Measurements from ENCODE around the gene SOX9. TPM values are rescaled to one million over a fixed set of nuclear protein-coding genes. Genes with fewer than 3 reads are reported as not detected.
A peak's percentile ranks its signal among the peaks of the same experiment; 100 is the strongest.

SOX9 gene
- 10 to 100 TPM; 15.5 to 32.6 (median 23.3) TPM for total RNA-seq

DNA sequence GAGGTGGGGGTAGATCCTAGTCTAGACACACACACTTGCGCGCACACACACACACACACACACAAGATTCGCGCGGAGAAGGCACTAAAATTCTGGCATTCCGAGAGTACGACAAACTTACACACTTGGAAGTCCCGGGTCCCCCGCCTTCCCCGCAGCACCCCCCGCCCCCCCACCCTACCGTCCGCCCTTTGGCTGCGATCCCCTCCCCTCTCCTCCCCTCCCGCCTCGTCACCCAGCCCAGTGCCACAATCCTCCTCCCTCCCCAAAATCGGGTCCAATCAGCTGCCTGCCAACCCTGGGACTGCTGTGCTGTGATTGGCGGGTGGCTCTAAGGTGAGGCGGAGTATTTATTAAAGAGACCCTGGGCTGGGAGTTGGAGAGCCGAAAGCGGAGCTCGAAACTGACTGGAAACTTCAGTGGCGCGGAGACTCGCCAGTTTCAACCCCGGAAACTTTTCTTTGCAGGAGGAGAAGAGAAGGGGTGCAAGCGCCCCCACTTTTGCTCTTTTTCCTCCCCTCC, at the start of gene SOX9:
TSS of gene SOX9 (plus strand) at position 379 of the 522 bp plus-strand sequence. CDS start 372 bp downstream, outside the sequence.
- peaks cover 25 to 35% of the 10 kb centered on the region in 2 donors for H3K4me1 ChIP-seq
- peak within 1 kb of the TSS; percentile 91 to 97 (median 95) for H3K27ac ChIP-seq
- no peaks in the 10 kb centered on the region for H3K27me3 ChIP-seq
- peak; percentile 96 for DNase-seq
- WGBS, 2 donors: 0% methylated on average over 22 of the region's 27 CpGs
- H3K36me3 ChIP-seq: peaks cover 0 to 8% of the 10 kb centered on the region in 2 donors
- peak within 1 kb of the TSS; percentile 81 to 83 (median 83) for H3K4me3 ChIP-seq (replicated peaks in 1 of 3)
- TF ChIP-seq, protein P1, sequence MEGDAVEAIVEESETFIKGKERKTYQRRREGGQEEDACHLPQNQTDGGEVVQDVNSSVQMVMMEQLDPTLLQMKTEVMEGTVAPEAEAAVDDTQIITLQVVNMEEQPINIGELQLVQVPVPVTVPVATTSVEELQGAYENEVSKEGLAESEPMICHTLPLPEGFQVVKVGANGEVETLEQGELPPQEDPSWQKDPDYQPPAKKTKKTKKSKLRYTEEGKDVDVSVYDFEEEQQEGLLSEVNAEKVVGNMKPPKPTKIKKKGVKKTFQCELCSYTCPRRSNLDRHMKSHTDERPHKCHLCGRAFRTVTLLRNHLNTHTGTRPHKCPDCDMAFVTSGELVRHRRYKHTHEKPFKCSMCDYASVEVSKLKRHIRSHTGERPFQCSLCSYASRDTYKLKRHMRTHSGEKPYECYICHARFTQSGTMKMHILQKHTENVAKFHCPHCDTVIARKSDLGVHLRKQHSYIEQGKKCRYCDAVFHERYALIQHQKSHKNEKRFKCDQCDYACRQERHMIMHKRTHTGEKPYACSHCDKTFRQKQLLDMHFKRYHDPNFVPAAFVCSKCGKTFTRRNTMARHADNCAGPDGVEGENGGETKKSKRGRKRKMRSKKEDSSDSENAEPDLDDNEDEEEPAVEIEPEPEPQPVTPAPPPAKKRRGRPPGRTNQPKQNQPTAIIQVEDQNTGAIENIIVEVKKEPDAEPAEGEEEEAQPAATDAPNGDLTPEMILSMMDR (IDR thresholded peaks at IDR 0.05): no peak
- TF ChIP-seq POLR2A (IDR thresholded peaks at IDR 0.05): peak; percentile 84 to 99
- intact Hi-C loops (cut with DNase I): loop anchor here (10.0 kb wide), 1 partner anchor 424 kb away; no protein-coding TSS in a partner anchor
- H3K9me3 ChIP-seq: no peaks in the 10 kb centered on the region

DNA sequence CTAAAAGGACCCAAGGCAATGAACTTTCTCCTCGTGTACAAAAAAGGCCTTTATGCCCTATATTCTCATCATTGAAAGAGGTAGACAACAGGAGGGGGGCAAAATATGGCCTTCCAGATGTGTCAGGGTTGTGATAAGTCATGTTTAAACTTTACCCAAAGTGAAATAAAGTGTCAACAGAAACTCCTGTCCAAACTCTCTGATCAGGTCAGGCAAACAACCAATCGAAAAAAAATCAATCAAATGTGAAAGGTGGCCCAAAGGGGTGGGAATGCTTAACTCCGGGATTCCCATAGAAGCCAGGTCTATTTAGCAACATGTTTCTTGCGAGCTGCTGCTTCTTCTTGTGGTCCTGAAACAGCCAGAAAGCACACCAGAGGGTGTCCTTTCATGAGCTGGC, 49.5 kb upstream of the SOX9 start:
- no peak overlapping the region for H3K4me3 ChIP-seq (replicated peaks in 1 of 3)
- no peaks in the 10 kb centered on the region for H3K36me3 ChIP-seq
- no peak for DNase-seq
- WGBS, 2 donors: 74 to 83% methylated on average over 4 of the region's 4 CpGs
- no peaks in the 10 kb centered on the region for H3K27me3 ChIP-seq
- intact Hi-C loops (cut with DNase I): no loop called here
- no peaks in the 10 kb centered on the region for H3K9me3 ChIP-seq
- H3K4me1 ChIP-seq: no peaks in the 10 kb centered on the region
- TF ChIP-seq, protein P1 (IDR thresholded peaks at IDR 0.05): no peak
- TF ChIP-seq POLR2A (IDR thresholded peaks at IDR 0.05): no peak
- no peak overlapping the region for H3K27ac ChIP-seq

DNA sequence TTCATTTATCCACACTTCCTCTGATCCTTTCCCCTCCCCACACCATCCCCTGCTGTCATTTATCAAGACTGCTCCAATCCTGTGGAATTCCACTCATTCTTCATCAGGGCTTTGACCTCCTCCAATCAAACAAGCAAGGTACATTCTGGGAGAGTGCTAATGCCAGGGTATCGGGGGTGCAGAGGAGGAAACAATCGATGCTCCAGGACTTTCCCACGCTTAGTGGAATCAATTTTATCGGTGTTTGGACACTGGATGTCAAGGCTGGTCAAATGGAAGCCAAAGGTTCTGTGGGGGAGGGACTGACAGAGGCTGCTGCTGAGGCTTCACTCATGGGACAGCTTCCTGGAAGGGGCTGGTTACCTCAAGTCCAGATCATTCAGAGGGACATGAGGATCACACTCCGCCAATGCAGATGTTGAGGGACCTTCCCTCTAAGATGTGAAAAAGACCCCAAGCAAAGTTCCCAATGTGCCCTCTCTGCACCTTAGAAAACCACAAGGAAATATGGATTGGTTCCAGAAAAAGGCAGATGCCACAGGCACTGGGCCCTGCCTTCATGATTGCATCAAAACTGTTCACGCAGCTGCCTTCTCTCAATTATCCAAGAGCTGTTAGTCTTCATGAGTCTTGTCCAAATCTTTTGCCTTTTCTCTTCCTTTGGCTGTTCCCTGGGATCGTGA, 44.7 kb upstream of the SOX9 start:
- H3K4me3 ChIP-seq (replicated peaks in 1 of 3): no peak overlapping the region
- WGBS, 2 donors: 62 to 73% methylated on average over 7 of the region's 7 CpGs
- H3K9me3 ChIP-seq: no peaks in the 10 kb centered on the region
- no peaks in the 10 kb centered on the region for H3K27me3 ChIP-seq
- intact Hi-C loops (cut with DNase I): no loop called here
- no peaks in the 10 kb centered on the region for H3K36me3 ChIP-seq
- TF ChIP-seq, protein P1 (IDR thresholded peaks at IDR 0.05): no peak
- no peak for TF ChIP-seq POLR2A (IDR thresholded peaks at IDR 0.05)
- no peak for DNase-seq
- H3K4me1 ChIP-seq: no peaks in the 10 kb centered on the region
- no peak overlapping the region for H3K27ac ChIP-seq

DNA sequence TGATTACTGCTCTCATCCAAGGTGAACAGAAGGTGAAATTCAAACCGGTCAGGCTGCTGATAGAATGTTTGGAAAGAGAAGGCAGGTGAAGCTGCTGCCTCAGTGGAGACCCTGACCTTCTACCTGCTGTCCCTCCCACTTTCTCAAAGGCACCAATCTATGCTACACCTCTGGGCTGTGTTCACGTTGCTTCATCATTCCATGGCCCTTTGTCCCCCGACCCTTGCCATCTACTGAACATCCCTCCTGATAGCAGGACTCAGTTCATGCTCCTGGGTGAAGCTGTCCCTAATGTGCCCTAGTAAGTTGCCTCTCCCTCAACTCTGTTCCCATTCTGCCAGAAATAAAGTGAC, 44.2 kb upstream of the SOX9 start:
- WGBS, 2 donors: 82 to 88% methylated on average over 3 of the region's 3 CpGs
- H3K4me3 ChIP-seq (replicated peaks in 1 of 3): no peak overlapping the region
- TF ChIP-seq POLR2A (IDR thresholded peaks at IDR 0.05): no peak
- TF ChIP-seq, protein P1 (IDR thresholded peaks at IDR 0.05): no peak
- no peaks in the 10 kb centered on the region for H3K4me1 ChIP-seq
- no peaks in the 10 kb centered on the region for H3K27me3 ChIP-seq
- no peak overlapping the region for H3K27ac ChIP-seq
- H3K9me3 ChIP-seq: no peaks in the 10 kb centered on the region
- H3K36me3 ChIP-seq: no peaks in the 10 kb centered on the region
- no peak for DNase-seq
- intact Hi-C loops (cut with DNase I): no loop called here

DNA sequence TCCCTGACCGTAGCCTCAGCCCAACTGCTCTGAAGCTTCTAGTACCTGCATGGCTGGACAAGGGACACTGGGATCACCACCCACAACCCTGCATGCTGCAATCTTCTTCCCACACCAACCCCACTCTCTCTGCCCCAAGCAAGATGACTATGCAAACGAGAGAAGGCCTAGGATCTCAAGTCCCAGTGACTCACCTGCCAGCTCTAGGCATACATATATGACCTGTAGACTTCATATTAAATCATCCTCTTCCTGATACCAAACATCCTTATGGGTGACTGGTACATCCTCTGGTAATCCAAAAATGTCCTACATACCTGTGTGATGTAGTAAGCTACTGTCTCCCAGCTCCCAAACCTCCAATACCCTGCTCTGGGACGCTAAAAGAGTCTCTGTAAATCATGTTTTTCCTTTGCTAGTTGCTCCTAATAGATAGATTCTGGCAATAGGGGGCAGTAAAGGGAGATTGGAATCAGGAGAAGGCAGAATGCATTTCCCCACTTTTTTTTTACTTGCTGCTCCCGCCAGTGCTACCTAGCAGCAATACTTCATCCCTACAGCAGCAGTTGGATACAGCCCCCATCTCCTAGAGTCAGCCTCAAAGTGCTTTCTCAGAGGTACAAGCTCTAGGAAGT, 43.4 kb upstream of the SOX9 start:
- Histone ChIP-seq H3K4me3 (replicated peaks in 1 of 3) (no peak overlapping the region), H3K4me1 (no peaks in the 10 kb centered on the region), H3K27ac (no peak overlapping the region), H3K27me3 (no peaks in the 10 kb centered on the region), H3K36me3 (no peaks in the 10 kb centered on the region), H3K9me3 (no peaks in the 10 kb centered on the region)
- WGBS, 2 donors: 71 to 83% methylated on average over 4 of the region's 4 CpGs
- intact Hi-C loops (cut with DNase I): no loop called here
- no peak for DNase-seq
- no peak for TF ChIP-seq POLR2A (IDR thresholded peaks at IDR 0.05)
- TF ChIP-seq, protein P1 (IDR thresholded peaks at IDR 0.05): no peak

Data from thyroid gland (tissue), 4 donors.